Prostate gland (tissue), 2 donors: ENCODE results near the gene MPV17L2. TPM values are rescaled to one million over a fixed set of nuclear protein-coding genes. Genes with fewer than 3 reads are reported as not detected.

Source experiments
- DNase-seq: peaks from one replicate; pipeline ENCODE4 v3.0.0-alpha.2; 2019; ENCODE audit warnings: low spot score
- H3K27ac ChIP-seq, 2 donors: fragments of 200-600 bp; sonication (generic); 2 replicates each; pipeline ENCODE4 v1.5.1; 2017 to 2019
- H3K27me3 ChIP-seq: fragments of 200-600 bp; sonication (generic); replicated peaks from 2 replicates; pipeline ENCODE4 v1.5.1; 2019; ENCODE audit not compliant: insufficient read depth
- H3K36me3 ChIP-seq, 2 donors: fragments of 200-600 bp; sonication (generic); 1 replicate in 1 of 2; 2 replicates in 1 of 2; pipeline versions ENCODE4 v1.5.1 to v1.8.1; 2017 to 2019
- H3K4me1 ChIP-seq: fragments of 200-600 bp; sonication (generic); replicated peaks from 2 replicates; pipeline ENCODE4 v1.5.1; 2019
- H3K4me3 ChIP-seq, 2 donors: fragments of 200-600 bp; sonication (generic); 2 replicates each; pipeline ENCODE4 v1.5.1; 2017 to 2019
- H3K9me3 ChIP-seq: fragments of 200-600 bp; sonication (generic); 2 replicates; pipeline ENCODE4 v1.5.1; 2017
- POLR2A ChIP-seq: fragments of 450-650 bp; IDR thresholded peaks from one replicate; pipeline ENCODE4 v1.6.1; 2016; ENCODE audit warnings: antibody characterized with exemption, mild to moderate bottlenecking
- POLR2AphosphoS5 ChIP-seq: sonication (generic); formaldehyde crosslinking; IDR thresholded peaks from one replicate; pipeline ENCODE4 v1.6.1; 2017; ENCODE audit warnings: antibody characterized with exemption
- WGBS: methylation state at CpG from one replicate; pipeline ENCODE4 v1.1.5; 2018; 5-methylcytosine and 5-hydroxymethylcytosine counted together
- intact Hi-C: fragments of 100-400 bp; cut with DNase I; formaldehyde crosslinking; loops from one replicate; pipeline ENCODE4 v1.14.2; 2022
- total RNA-seq, 2 donors: library from RNA; depleted of rRNA; stranded (reverse); fragments of >200 nt; gene quantifications; one replicate each; pipeline ENCODE4 v1.1.0, GENCODE V29; 2016
- TF ChIP-seq, protein P1 (sequence below), 4 experiments: fragments of 200-600 bp in 2 of 4; fragments of 450-650 bp in 2 of 4; sonication (generic) in 2 of 4; IDR thresholded peaks; 1 replicate in 3 of 4; 2 replicates in 1 of 4; pipeline ENCODE4 v1.5.1; 2016 to 2019; ENCODE audit warnings: antibody characterized with exemption in 4 of 4, mild to moderate bottlenecking in 2 of 4, moderate library complexity in 2 of 4

The MPV17L2 gene
- total RNA-seq, 2 donors from 2014 or later, result 8.5 to 21.1 TPM

DNA sequence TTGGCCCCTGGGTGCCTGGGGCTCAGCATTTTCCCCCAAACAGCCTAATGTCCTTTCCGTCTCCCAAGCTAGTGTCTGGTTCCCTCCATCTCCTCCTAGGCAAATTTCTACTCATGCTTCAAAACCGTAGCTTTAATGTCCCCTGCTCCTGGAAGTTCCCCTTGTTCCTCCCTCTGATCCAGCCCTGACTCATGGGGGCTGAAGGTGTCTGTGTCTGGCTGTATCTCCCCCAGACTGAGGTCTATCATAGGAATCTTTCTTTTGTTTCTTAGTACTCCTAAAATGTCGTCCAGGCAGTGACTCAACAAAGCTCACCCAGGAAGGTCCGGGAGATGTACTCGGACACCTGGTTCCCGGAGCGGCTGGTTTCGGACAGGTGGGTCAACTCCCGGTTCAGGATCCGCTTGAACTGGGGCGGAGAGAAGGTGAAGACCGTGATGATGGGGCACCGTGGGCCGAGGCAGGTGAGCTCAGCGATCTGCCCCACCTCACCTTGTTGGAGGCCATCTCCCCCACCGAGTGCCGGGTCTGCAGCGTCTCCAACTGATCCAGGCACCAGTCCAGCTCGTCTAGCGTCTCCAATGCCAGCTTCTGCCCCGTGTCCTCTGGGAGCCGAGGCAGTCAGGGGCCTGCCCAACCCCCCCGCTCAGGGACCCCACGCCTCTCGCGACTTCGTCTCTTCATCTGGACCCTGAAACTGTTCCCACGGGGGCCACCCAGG, 27.1 kb downstream of the MPV17L2 start:
- H3K27ac ChIP-seq, result no peak overlapping the region
- peaks cover 5% of the 10 kb centered on the region for H3K4me1 ChIP-seq
- no peak for DNase-seq
- WGBS, result 56% methylated on average over 28 of the region's 28 CpGs
- H3K4me3 ChIP-seq, result no peak overlapping the region
- no peaks in the 10 kb centered on the region for H3K9me3 ChIP-seq
- no peaks in the 10 kb centered on the region for H3K36me3 ChIP-seq
- TF ChIP-seq POLR2A (no peak), POLR2AphosphoS5 (no peak)
- TF ChIP-seq, protein P1, sequence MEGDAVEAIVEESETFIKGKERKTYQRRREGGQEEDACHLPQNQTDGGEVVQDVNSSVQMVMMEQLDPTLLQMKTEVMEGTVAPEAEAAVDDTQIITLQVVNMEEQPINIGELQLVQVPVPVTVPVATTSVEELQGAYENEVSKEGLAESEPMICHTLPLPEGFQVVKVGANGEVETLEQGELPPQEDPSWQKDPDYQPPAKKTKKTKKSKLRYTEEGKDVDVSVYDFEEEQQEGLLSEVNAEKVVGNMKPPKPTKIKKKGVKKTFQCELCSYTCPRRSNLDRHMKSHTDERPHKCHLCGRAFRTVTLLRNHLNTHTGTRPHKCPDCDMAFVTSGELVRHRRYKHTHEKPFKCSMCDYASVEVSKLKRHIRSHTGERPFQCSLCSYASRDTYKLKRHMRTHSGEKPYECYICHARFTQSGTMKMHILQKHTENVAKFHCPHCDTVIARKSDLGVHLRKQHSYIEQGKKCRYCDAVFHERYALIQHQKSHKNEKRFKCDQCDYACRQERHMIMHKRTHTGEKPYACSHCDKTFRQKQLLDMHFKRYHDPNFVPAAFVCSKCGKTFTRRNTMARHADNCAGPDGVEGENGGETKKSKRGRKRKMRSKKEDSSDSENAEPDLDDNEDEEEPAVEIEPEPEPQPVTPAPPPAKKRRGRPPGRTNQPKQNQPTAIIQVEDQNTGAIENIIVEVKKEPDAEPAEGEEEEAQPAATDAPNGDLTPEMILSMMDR (IDR thresholded peaks at IDR 0.05), result no peak
- peaks cover 5% of the 10 kb centered on the region for H3K27me3 ChIP-seq
- intact Hi-C loops, result no loop called here

DNA sequence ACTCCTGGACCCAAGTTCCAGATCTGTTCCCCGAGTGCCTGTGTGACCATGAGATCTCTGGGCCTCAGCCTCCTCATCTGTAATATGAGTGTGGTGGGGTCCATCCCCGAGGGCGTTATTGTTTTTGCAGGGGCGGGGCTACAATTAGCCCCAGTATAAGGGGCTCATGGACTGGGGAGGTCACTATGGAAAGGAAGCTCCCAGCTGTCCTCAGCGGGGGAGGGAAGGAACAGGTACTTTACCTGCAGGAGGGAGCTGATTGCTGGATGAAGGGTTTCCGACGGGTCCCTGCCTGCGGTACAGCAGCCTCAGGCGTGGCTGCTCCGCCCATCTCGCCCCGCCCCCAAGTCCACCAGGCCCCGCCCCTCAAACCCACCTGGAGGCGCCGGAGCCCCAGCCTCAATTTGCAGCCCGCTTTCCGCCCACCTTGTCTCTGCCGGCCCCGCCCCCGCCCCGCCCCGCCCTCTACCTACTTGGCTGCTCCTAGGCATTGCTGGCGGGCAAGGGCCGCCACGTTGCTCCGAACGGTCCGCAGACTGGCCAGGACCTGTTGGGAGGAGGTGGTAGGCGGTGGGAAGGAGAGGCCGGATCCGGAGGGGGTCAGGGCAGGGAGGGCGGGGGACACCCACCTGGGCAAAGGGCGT, 27.7 kb downstream of the MPV17L2 start:
- no peak for TF ChIP-seq POLR2A
- no peak for TF ChIP-seq POLR2AphosphoS5
- TF ChIP-seq, protein P1 (IDR thresholded peaks at IDR 0.05), result no peak
- Histone ChIP-seq H3K9me3 (no peaks in the 10 kb centered on the region), H3K4me1 (peaks cover 6% of the 10 kb centered on the region), H3K27ac (no peak overlapping the region), H3K4me3 (no peak overlapping the region), H3K36me3 (no peaks in the 10 kb centered on the region), H3K27me3 (peaks cover 11% of the 10 kb centered on the region)
- intact Hi-C loops, result no loop called here
- 9% methylated on average over 31 of the region's 33 CpGs for WGBS
- no peak for DNase-seq

DNA sequence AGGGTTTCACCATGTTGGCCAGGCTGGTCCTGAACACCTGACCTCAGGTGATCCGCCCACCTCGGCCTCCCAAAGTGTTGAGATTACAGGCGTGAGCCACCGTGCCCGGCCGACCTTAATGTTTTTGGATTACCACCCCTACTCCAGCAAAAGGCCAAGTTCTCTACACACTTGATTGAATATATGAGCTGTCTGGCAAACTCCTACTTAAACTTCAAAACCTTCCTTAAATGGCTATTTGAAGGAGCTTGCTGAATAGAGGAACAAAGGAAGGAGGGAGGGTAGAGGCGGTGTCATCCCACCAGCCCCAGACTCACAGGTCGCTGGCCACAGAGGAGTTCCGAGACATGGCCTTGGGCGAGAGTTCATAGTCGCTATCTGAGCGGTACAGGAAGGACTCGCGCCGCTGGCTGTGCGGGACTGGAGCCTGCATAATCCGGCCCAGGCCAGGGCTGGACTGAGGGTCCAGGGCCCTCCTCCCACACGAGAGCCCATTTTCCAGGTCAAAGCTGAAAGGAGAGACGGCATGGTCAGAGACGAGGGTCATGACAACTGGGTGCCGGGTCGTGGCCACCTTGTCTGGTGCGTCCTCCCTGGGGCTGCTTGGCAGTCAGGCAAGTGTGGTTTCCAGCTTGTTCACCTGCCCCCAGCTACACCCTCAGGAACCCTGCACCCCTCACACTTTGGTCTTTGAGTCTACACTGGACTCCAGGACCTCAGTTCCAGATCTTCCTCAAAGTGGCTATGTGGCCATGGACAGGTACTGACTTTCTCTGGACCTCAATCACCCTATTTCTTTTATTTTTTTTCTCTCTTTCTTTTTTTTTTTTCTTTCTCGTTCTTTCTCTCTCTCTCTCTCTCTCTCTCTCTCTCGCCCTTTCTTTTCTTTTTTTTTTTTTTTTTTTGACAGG, 29.1 kb downstream of the MPV17L2 start:
- Histone ChIP-seq H3K4me1 (peaks cover 6% of the 10 kb centered on the region), H3K9me3 (no peaks in the 10 kb centered on the region), H3K4me3 (no peak overlapping the region), H3K27me3 (peaks cover 16% of the 10 kb centered on the region), H3K27ac (no peak overlapping the region), H3K36me3 (no peaks in the 10 kb centered on the region)
- 85% methylated on average over 22 of the region's 25 CpGs for whole genome bisulfite sequencing
- no peak for DNase-seq
- intact Hi-C loops, result no loop called here
- no peak for TF ChIP-seq POLR2A

DNA sequence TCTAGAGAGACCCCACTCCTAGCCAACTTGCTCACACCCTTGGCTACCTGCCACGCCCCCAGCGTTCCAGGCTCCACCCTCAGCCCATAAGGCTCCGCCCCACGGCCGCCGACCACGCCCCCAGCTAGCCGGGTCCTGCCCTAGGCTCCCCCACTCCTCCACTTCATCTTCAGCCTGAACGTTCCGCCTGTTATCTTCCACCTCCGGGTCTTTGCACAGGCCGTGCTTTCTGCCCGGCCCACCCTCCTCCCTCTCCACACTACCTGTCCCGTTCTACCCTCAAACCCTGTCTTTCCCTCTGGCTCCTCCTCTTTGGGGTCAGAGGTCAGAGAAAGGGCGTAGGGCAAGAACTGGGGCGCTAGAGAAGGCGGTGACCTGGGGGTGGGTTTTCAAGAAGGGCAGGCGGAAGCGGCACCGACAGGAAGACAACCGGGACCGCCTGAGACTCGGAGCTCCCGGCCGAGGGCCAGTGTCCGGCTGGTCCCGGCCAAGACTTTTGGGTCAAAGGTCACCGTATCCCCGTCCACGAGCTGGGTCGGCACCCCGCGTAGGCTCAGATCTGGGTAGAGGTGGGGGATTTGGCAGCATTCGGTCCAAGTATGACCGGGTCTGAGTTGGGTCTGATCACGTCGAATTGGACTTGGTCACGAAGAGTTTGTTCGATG, 31.0 kb downstream of the MPV17L2 start:
- DNase-seq, result no peak
- TF ChIP-seq, protein P1 (IDR thresholded peaks at IDR 0.05), result no peak
- TF ChIP-seq POLR2AphosphoS5 (no peak), POLR2A (no peak)
- Histone ChIP-seq H3K4me1 (peaks cover 6% of the 10 kb centered on the region), H3K27ac (no peak overlapping the region), H3K9me3 (no peaks in the 10 kb centered on the region), H3K36me3 (no peaks in the 10 kb centered on the region), H3K4me3 (peak overlapping the region in 1 of 2 donors; percentile 6), H3K27me3 (peaks cover 17% of the 10 kb centered on the region)
- intact Hi-C loops, result no loop called here
- 7% methylated on average over 38 of the region's 39 CpGs for WGBS
